MCF 10A (cell line): ENCODE data around the gene IL20. TPM values are rescaled to one million over a fixed set of nuclear protein-coding genes. Genes with fewer than 3 reads are reported as not detected.
A peak's percentile ranks its signal among the peaks of the same experiment; 100 is the strongest.

ENCODE experiments used
- BruUV-seq: library from RNA; stranded (reverse); fragments of 400-500 nt; replicated peaks from 2 replicates; lab custom pipeline; 2021; lab: Mats Ljungman, UMichigan
- CTCF ChIA-PET: fragments of 300-600 bp; sonication (Branson Sonifier 250); formaldehyde crosslinking; extraction: SDS; loops from one replicate; lab custom pipeline; 2021; ENCODE audit warnings: antibody characterized with exemption, inconsistent platforms; lab: Yijun Ruan, JAX
- POLR2A ChIA-PET: fragments of 300-600, 350-650 bp; sonication (Branson Sonifier 250); formaldehyde crosslinking; extraction: SDS; loops from one replicate; lab custom pipeline; 2020; ENCODE audit warnings: antibody characterized with exemption, inconsistent platforms; lab: Yijun Ruan, JAX
- DNase-seq: peaks from one replicate; pipeline ENCODE4 v3.0.0-alpha.2; 2018; ENCODE audit not compliant: unreplicated experiment
- H3K27ac Mint-ChIP-seq: one replicate; pipeline ENCODE4 v1.8.0; 2022; ENCODE audit warnings: mild to moderate bottlenecking, low read depth, mixed read lengths; ENCODE audit not compliant: unreplicated experiment
- H3K27me3 Mint-ChIP-seq: one replicate; pipeline ENCODE4 v1.8.0; 2022; ENCODE audit warnings: mixed read lengths; ENCODE audit not compliant: insufficient read depth, unreplicated experiment
- H3K36me3 Mint-ChIP-seq: one replicate; pipeline ENCODE4 v1.8.0; 2022; ENCODE audit warnings: mild to moderate bottlenecking, moderate library complexity, mixed read lengths; ENCODE audit not compliant: insufficient read depth, unreplicated experiment
- H3K4me1 Mint-ChIP-seq: one replicate; pipeline ENCODE4 v1.8.0; 2022; ENCODE audit warnings: mixed read lengths; ENCODE audit not compliant: insufficient read depth, unreplicated experiment
- H3K4me3 Mint-ChIP-seq: one replicate; pipeline ENCODE4 v1.8.0; 2022; ENCODE audit warnings: mild to moderate bottlenecking, moderate library complexity, mixed read lengths; ENCODE audit not compliant: unreplicated experiment
- H3K9me3 Mint-ChIP-seq: one replicate; pipeline ENCODE4 v1.8.0; 2022; ENCODE audit warnings: mixed read lengths; ENCODE audit not compliant: unreplicated experiment
- intact Hi-C: fragments of 100-400 bp; cut with micrococcal nuclease; formaldehyde crosslinking; loops from 2 replicates; pipeline ENCODE4 v1.14.1; 2022
- total RNA-seq: library from RNA; stranded (reverse); gene quantifications from 2 replicates; pipeline ENCODE4 v1.2.3, GENCODE V29; 2022
- TF ChIP-seq, protein P1 (sequence below): fragments of 200-600 bp; IDR thresholded peaks from one replicate; pipeline ENCODE4 v1.8.0; 2022; ENCODE audit warnings: antibody characterized with exemption, mild to moderate bottlenecking; ENCODE audit not compliant: unreplicated experiment

The IL20 gene
- total RNA-seq, 1 experiment from 2014 or later: not detected

DNA sequence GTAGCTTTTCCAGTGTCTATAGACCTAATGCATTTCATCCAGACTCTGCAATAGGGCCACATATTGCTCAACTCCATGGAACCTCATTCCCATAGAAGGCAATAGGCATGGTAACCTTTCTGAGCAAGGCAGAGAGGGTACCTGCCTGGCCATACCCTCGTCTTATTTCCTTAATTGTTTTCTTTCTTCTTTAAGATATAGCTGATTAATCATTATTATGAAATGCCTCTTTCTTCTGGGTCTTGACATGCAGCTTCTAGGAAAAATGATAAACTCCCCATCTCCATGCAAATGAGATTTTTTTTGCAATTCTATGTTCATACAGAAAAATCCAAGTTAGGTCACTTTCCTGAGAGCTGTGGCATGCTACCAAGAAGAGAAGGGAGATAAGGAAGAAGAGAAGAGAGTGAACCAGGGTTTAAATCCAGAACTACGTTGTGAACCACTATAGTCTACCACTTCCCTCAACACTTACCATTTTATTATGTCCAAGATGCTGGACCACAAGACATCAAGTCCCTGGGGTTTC is 33.0 kb upstream of the IL20 start:
- no peak overlapping the region for H3K27ac Mint-ChIP-seq
- H3K36me3 Mint-ChIP-seq: no peaks in the 10 kb centered on the region
- H3K4me1 Mint-ChIP-seq: peaks cover 23% of the 10 kb centered on the region
- no TSS peak for BruUV-seq
- intact Hi-C loops: no loop called here
- H3K4me3 Mint-ChIP-seq: no peak overlapping the region
- POLR2A ChIA-PET: interaction anchor here (0.6 to 5.0 kb wide), 8 partner anchors 10 to 788 kb away, joined by 3 to 36 read pairs (median 4); no protein-coding TSS in a partner anchor
- H3K27me3 Mint-ChIP-seq: no peaks in the 10 kb centered on the region
- DNase-seq: no peak
- TF ChIP-seq, protein P1, sequence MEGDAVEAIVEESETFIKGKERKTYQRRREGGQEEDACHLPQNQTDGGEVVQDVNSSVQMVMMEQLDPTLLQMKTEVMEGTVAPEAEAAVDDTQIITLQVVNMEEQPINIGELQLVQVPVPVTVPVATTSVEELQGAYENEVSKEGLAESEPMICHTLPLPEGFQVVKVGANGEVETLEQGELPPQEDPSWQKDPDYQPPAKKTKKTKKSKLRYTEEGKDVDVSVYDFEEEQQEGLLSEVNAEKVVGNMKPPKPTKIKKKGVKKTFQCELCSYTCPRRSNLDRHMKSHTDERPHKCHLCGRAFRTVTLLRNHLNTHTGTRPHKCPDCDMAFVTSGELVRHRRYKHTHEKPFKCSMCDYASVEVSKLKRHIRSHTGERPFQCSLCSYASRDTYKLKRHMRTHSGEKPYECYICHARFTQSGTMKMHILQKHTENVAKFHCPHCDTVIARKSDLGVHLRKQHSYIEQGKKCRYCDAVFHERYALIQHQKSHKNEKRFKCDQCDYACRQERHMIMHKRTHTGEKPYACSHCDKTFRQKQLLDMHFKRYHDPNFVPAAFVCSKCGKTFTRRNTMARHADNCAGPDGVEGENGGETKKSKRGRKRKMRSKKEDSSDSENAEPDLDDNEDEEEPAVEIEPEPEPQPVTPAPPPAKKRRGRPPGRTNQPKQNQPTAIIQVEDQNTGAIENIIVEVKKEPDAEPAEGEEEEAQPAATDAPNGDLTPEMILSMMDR: no peak
- H3K9me3 Mint-ChIP-seq: no peaks in the 10 kb centered on the region
- CTCF ChIA-PET: interaction anchor here (0.7 to 7.0 kb wide), 12 partner anchors 10 to 335 kb away, joined by 3 to 52 read pairs (median 6); partner anchors contain the start of gene IL20

GRCh38 chr1:206833106-206833680 is 32.2 kb upstream of the IL20 start:
- Mint-ChIP-seq H3K9me3 (no peaks in the 10 kb centered on the region), H3K27ac (no peak overlapping the region), H3K36me3 (no peaks in the 10 kb centered on the region), H3K27me3 (no peaks in the 10 kb centered on the region), H3K4me1 (peaks cover 23% of the 10 kb centered on the region), H3K4me3 (no peak overlapping the region)
- ChIA-PET POLR2A (interaction anchor here (0.6 to 5.0 kb wide), 10 partner anchors 9 to 788 kb away, joined by 3 to 36 read pairs (median 5); no protein-coding TSS in a partner anchor), CTCF (interaction anchor here (0.5 to 7.0 kb wide), 7 partner anchors 16 to 149 kb away, joined by 3 to 52 read pairs (median 7); partner anchors contain the start of gene IL20)
- no peak for DNase-seq
- intact Hi-C loops: no loop called here
- BruUV-seq: no TSS peak
- TF ChIP-seq, protein P1: no peak

- POLR2A ChIA-PET: interaction anchor here (0.7 to 5.0 kb wide), 8 partner anchors 10 to 75 kb away, joined by 3 to 36 read pairs (median 6); no protein-coding TSS in a partner anchor
- no peaks in the 10 kb centered on the region for H3K27me3 Mint-ChIP-seq
- intact Hi-C loops: no loop called here
These were observed 31.6 kb upstream of the IL20 start for GRCh38 chr1:206833801-206834200.

More at GRCh38 chr1:206833801-206834200, 31.6 kb upstream of the IL20 start:
- TF ChIP-seq, protein P1: no peak
- H3K4me1 Mint-ChIP-seq: peaks cover 23% of the 10 kb centered on the region
- no peaks in the 10 kb centered on the region for H3K9me3 Mint-ChIP-seq
- no peak overlapping the region for H3K27ac Mint-ChIP-seq
- BruUV-seq: no TSS peak
- CTCF ChIA-PET: interaction anchor here (1.3 to 7.0 kb wide), 9 partner anchors 14 to 107 kb away, joined by 3 to 52 read pairs (median 5); partner anchors contain the start of gene IL20
- no peak overlapping the region for H3K4me3 Mint-ChIP-seq
- H3K36me3 Mint-ChIP-seq: no peaks in the 10 kb centered on the region
- DNase-seq: peak; percentile 54
